C4-2B (cell line): Measurements from ENCODE around the gene LGALS12.

Experiments used
- CTCF ChIP-seq: fragments of 450-650 bp; conservative IDR thresholded peaks from 2 replicates; pipeline ENCODE4 v1.5.1; 2017; ENCODE audit warnings: mild to moderate bottlenecking
- ZFX ChIP-seq: fragments of 450-650 bp; IDR thresholded peaks from 2 replicates; pipeline ENCODE4 v1.6.1; 2017

GRCh38 chr11:63552921-63553320 lies 47.0 kb downstream of the LGALS12 start:
- TF ChIP-seq CTCF (no peak), ZFX (no peak)
